HepG2 (cell line): ENCODE measurements around the gene ZNF101. TPM values are rescaled to one million over a fixed set of nuclear protein-coding genes. Genes with fewer than 3 reads are reported as not detected.

Experiments
- ATF2 ChIP-seq: sonication (generic); formaldehyde crosslinking; IDR thresholded peaks from 2 replicates; pipeline ENCODE4 v1.4.0; 2020; ENCODE audit warnings: missing genetic modification reagents
- BRF2 ChIP-seq: sonication (generic); formaldehyde crosslinking; IDR thresholded peaks from 2 replicates; pipeline ENCODE4 v1.8.1; 2022; ENCODE audit warnings: mild to moderate bottlenecking, missing genetic modification reagents
- ELF3 ChIP-seq: IDR thresholded peaks from 2 replicates; pipeline ENCODE4 v1.6.1; 2016; ENCODE audit warnings: missing genetic modification reagents, missing compliant biosample characterization
- FOXA3 ChIP-seq: IDR thresholded peaks from 2 replicates; pipeline ENCODE4 v1.6.1; 2016; ENCODE audit warnings: missing genetic modification reagents, missing compliant biosample characterization
- HNF1B ChIP-seq: sonication (generic); formaldehyde crosslinking; IDR thresholded peaks from 2 replicates; pipeline ENCODE4 v1.5.1; 2020; ENCODE audit warnings: mild to moderate bottlenecking, moderate library complexity, missing genetic modification reagents
- HNF4A ChIP-seq: sonication (generic); formaldehyde crosslinking; IDR thresholded peaks from 2 replicates; pipeline ENCODE4 v1.4.0; 2020; ENCODE audit warnings: missing genetic modification reagents
- HOXA5 ChIP-seq: sonication (generic); formaldehyde crosslinking; IDR thresholded peaks from 2 replicates; pipeline ENCODE4 v1.4.0; 2020; ENCODE audit warnings: missing genetic modification reagents
- NONO ChIP-seq, 2 experiments: fragments of 450-650 bp in 1 of 2; sonication (generic) in 1 of 2; formaldehyde crosslinking in 1 of 2; IDR thresholded peaks in 1 of 2; conservative IDR thresholded peaks in 1 of 2; 2 replicates each; pipeline versions ENCODE4 v1.6.1 to v1.8.0; 2017 to 2022; ENCODE audit warnings: mild to moderate bottlenecking in 1 of 2, missing genetic modification reagents in 1 of 2, moderate library complexity in 1 of 2
- PAXIP1 ChIP-seq: sonication (generic); formaldehyde crosslinking; conservative IDR thresholded peaks from 2 replicates; pipeline ENCODE4 v1.4.0; 2020; ENCODE audit warnings: mild to moderate bottlenecking, missing genetic modification reagents, moderate library complexity
- RBM39 ChIP-seq: fragments of 200-400 bp; formaldehyde crosslinking; IDR thresholded peaks from one replicate; pipeline ENCODE4 v1.6.1; 2018; ENCODE audit warnings: antibody characterized with exemption, mild to moderate bottlenecking, low read depth, low read length; ENCODE audit not compliant: poor library complexity, severe bottlenecking
- THAP9 ChIP-seq: sonication (generic); formaldehyde crosslinking; IDR thresholded peaks from 2 replicates; pipeline ENCODE4; 2020; ENCODE audit warnings: missing genetic modification reagents, mild to moderate bottlenecking, borderline replicate concordance
- ZBTB14 ChIP-seq: sonication (generic); formaldehyde crosslinking; IDR thresholded peaks from 2 replicates; pipeline ENCODE4 v1.4.0; 2020; ENCODE audit warnings: missing genetic modification reagents
- ZFY ChIP-seq: sonication (generic); formaldehyde crosslinking; IDR thresholded peaks from 2 replicates; pipeline ENCODE4 v1.4.0; 2020; ENCODE audit warnings: missing genetic modification reagents
- ZNF781 ChIP-seq: sonication (generic); formaldehyde crosslinking; IDR thresholded peaks from 2 replicates; pipeline ENCODE4 v1.5.1; 2020; ENCODE audit warnings: borderline replicate concordance, mild to moderate bottlenecking, missing genetic modification reagents; ENCODE audit errors: not compliant biosample characterization
- polyA plus RNA-seq, 8 experiments: library from polyadenylated mRNA; depleted of rRNA in 3 of 8; stranded (reverse) in 7 of 8; unstranded in 1 of 8; fragments of >200 nt; fragmentation: Illumina TruSeq in 4 of 8; extraction: Trizol in 4 of 8; gene quantifications; 2 replicates each; pipeline versions ENCODE4 v1.2.1 to v1.2.3, GENCODE V29; 2011 to 2016; ENCODE audit warnings: low read depth in 4 of 8, missing spikeins in 1 of 8, mixed read lengths in 1 of 8; ENCODE audit not compliant: insufficient read depth in 1 of 8
- total RNA-seq, 5 experiments: library from RNA; depleted of rRNA; stranded (reverse); fragments of >200 nt; fragmentation: Illumina TruSeq; extraction: Trizol; gene quantifications; 2 replicates each; pipeline ENCODE4 v1.2.3, GENCODE V29; 2016; ENCODE audit warnings: low read depth in 1 of 5

Gene ZNF101
- total and polyA plus RNA-seq, 2 of the 13 experiments (the other 11 are each of a cell fraction or from before 2014, with no cell fraction given), result 12.9 to 28.9 TPM

GRCh38 chr19:19663256-19664120 lies 5.2 kb upstream of the ZNF101 start, which contains the start of gene ATP13A1 (continued):
- TF ChIP-seq ZFY (CRISPR knock-in tag), result peak; percentile 85
- no peak for TF ChIP-seq NONO (IDR thresholded peaks at IDR 0.05)
- peak; percentile 32; the same call in 1 of the 2 replicates for TF ChIP-seq NONO (CRISPR knock-in tag; conservative IDR thresholded peaks at IDR 0.05)
- 0 out of 2 replicates have a peak, but pooled peaks have one; percentile 21 for TF ChIP-seq HNF4A (CRISPR knock-in tag)
- TF ChIP-seq ZNF781 (CRISPR knock-in tag), result no peak
- peak; percentile 36 for TF ChIP-seq RBM39
- TF ChIP-seq ZBTB14 (CRISPR knock-in tag), result peak; percentile 93
- TF ChIP-seq ELF3, result peak; percentile 58; the same call in 1 of the 2 replicates
- peak; percentile 95 for TF ChIP-seq THAP9 (CRISPR knock-in tag)
- peak; percentile 36; the same call in 1 of the 2 replicates for TF ChIP-seq PAXIP1
- TF ChIP-seq BRF2 (CRISPR knock-in tag), result 0 out of 2 replicates have a peak, but pooled peaks have one; percentile 61
- TF ChIP-seq HOXA5, result peak; percentile 60; the same call in 1 of the 2 replicates
- peak; percentile 25 for TF ChIP-seq FOXA3 (CRISPR knock-in tag)
- TF ChIP-seq ATF2, result peak; percentile 21; the same call in 1 of the 2 replicates
- peak; percentile 80; the same call in 1 of the 2 replicates for TF ChIP-seq HNF1B (CRISPR knock-in tag)
